Hepatocyte (in vitro differentiated cells): ENCODE results near the gene ELOVL5. TPM values are rescaled to one million over a fixed set of nuclear protein-coding genes. Genes with fewer than 3 reads are reported as not detected.

ENCODE experiments used
- DNase-seq: peaks from one replicate; pipeline ENCODE4 v3.0.0-alpha.2; 2016; ENCODE audit warnings: low spot score
- H2AFZ ChIP-seq: fragments of 200-600 bp; sonication (generic); 2 replicates; pipeline ENCODE4 v1.6.0; 2016; ENCODE audit warnings: antibody characterized with exemption, mild to moderate bottlenecking
- H3K27ac ChIP-seq: fragments of 200-600 bp; sonication (generic); 2 replicates; pipeline ENCODE4 v1.5.1; 2016; ENCODE audit warnings: mild to moderate bottlenecking
- H3K27me3 ChIP-seq: fragments of 200-600 bp; sonication (generic); 2 replicates; pipeline ENCODE4 v1.6.1; 2016
- H3K36me3 ChIP-seq: fragments of 200-600 bp; sonication (generic); replicated peaks from 2 replicates; pipeline ENCODE4 v1.5.1; 2016; ENCODE audit warnings: low read depth; ENCODE audit not compliant: insufficient read depth
- H3K4me1 ChIP-seq: fragments of 200-600 bp; sonication (generic); 2 replicates; pipeline ENCODE4 v1.5.1; 2016; ENCODE audit warnings: mild to moderate bottlenecking, moderate library complexity; ENCODE audit not compliant: insufficient read depth
- H3K4me2 ChIP-seq: fragments of 200-600 bp; sonication (generic); 2 replicates; pipeline ENCODE4 v1.6.0; 2016
- H3K4me3 ChIP-seq: fragments of 200-600 bp; sonication (generic); 2 replicates; pipeline ENCODE4 v1.5.1; 2016; ENCODE audit warnings: mild to moderate bottlenecking
- H3K79me2 ChIP-seq: fragments of 200-600 bp; sonication (generic); 2 replicates; pipeline ENCODE4 v1.6.0; 2017; ENCODE audit warnings: mild to moderate bottlenecking
- H3K9me2 ChIP-seq: fragments of 200-600 bp; sonication (generic); replicated peaks from 2 replicates; pipeline ENCODE4 v1.6.0; 2017; ENCODE audit warnings: mild to moderate bottlenecking; ENCODE audit not compliant: insufficient read depth
- H3K9me3 ChIP-seq: fragments of 200-600 bp; sonication (generic); 2 replicates; pipeline ENCODE4 v1.5.1; 2016; ENCODE audit warnings: low read depth, mild to moderate bottlenecking
- H4K20me1 ChIP-seq: fragments of 200-600 bp; sonication (generic); 2 replicates; pipeline ENCODE4 v1.6.0; 2016; ENCODE audit warnings: mild to moderate bottlenecking; ENCODE audit not compliant: insufficient read depth, poor library complexity, severe bottlenecking
- CTCF ChIP-seq: fragments of 200-600 bp; sonication (generic); IDR thresholded peaks from 2 replicates; pipeline ENCODE4 v1.5.1; 2016; ENCODE audit warnings: antibody characterized with exemption, mild to moderate bottlenecking; ENCODE audit not compliant: poor library complexity
- EZH2 ChIP-seq: fragments of 200-600 bp; sonication (generic); IDR thresholded peaks from 2 replicates; pipeline ENCODE4 v1.6.1; 2016; ENCODE audit warnings: antibody characterized with exemption, mild to moderate bottlenecking, borderline replicate concordance
- EZH2phosphoT487 ChIP-seq: fragments of 200-600 bp; sonication (generic); IDR thresholded peaks from one replicate; pipeline ENCODE4 v1.6.1; 2018; ENCODE audit warnings: antibody characterized with exemption, mild to moderate bottlenecking, low read depth, moderate library complexity; ENCODE audit not compliant: unreplicated experiment, severe bottlenecking
- WGBS: methylation state at CpG from one replicate; pipeline ENCODE4 v1.1.6; 2016; ENCODE audit warnings: low lambda C conversion rate; ENCODE audit errors: missing lambda C conversion rate; 5-methylcytosine and 5-hydroxymethylcytosine counted together
- polyA plus RNA-seq: library from polyadenylated mRNA; unstranded; fragments of >200 nt; fragmentation: Nextera tagmentation; extraction: Ambion mirVana; gene quantifications from 2 replicates; pipeline ENCODE4 v1.2.1, GENCODE V29; 2016
- total RNA-seq: library from RNA; depleted of rRNA; stranded (reverse); fragments of >200 nt; gene quantifications from 2 replicates; pipeline ENCODE4 v1.2.3, GENCODE V29; 2014

Gene ELOVL5
- total and polyA plus RNA-seq, 2 experiments from 2014 or later = 144 to 156 TPM

- Histone ChIP-seq H3K27me3 (no peaks in the 10 kb centered on the region), H3K27ac (no peak overlapping the region), H3K9me2 (no peaks in the 10 kb centered on the region), H2AFZ (no peak overlapping the region), H3K4me3 (no peak overlapping the region), H3K4me2 (no peak overlapping the region), H3K36me3 (no peaks in the 10 kb centered on the region), H4K20me1 (no peaks in the 10 kb centered on the region), H3K9me3 (no peaks in the 10 kb centered on the region), H3K4me1 (peaks cover under 1% of the 10 kb centered on the region), H3K79me2 (no peaks in the 10 kb centered on the region)
- no peak for TF ChIP-seq EZH2phosphoT487
- no peak for TF ChIP-seq EZH2
- TF ChIP-seq CTCF = no peak
- 95% methylated on average over 2 of the region's 2 CpGs for WGBS
- DNase-seq = no peak
These were observed 108.0 kb downstream of the ELOVL5 start for GRCh38 chr6:53240761-53241160.

DNA sequence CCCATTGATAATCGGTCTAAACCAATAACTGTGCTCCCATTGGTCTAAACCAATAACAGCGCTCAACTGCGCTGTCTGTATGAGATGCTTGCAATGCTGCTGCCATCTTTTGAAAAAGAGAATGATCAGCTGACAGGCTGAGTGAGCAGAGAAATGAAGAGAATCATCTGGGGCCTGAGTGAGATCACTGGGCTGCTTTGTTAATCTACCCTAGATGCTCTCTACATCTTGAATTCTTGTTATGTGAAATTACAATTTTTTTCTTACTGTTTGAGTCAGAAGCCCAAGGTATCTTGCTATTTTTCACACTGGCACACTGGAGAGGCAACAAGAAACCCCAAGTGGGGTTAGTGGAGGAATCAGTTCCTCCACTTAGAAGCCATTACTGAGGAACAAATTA, 108.6 kb downstream of the ELOVL5 start:
- Histone ChIP-seq H4K20me1 (no peaks in the 10 kb centered on the region), H3K27ac (no peak overlapping the region), H3K4me2 (no peak overlapping the region), H3K79me2 (no peaks in the 10 kb centered on the region), H3K9me2 (no peaks in the 10 kb centered on the region), H2AFZ (no peak overlapping the region), H3K9me3 (no peaks in the 10 kb centered on the region), H3K36me3 (no peaks in the 10 kb centered on the region), H3K27me3 (no peaks in the 10 kb centered on the region), H3K4me3 (no peak overlapping the region), H3K4me1 (no peaks in the 10 kb centered on the region)
- 98% methylated on average over 3 of the region's 3 CpGs for WGBS
- no peak for TF ChIP-seq EZH2phosphoT487
- no peak for TF ChIP-seq CTCF
- TF ChIP-seq EZH2 = no peak
- no peak for DNase-seq

DNA sequence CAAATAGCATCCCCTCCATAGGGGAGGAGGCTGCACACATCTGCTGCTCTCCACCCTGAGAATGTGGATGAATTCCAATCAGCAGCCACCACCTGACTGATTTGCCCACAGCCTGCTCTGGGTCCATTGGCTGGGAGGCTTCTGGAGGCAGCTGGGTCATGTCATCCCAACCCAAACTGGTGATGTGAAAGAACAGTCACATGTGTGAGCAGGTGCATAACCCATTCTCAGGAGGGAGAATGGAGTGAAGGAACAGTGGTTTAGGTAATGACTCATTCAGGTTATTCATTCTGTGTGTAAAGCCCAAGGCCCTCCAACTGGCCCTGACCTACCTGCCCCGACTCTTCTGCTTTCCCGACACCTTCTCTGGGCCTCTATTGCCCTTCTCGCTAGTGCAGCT, 109.2 kb downstream of the ELOVL5 start:
- no peak overlapping the region for H3K4me3 ChIP-seq
- no peak overlapping the region for H3K4me2 ChIP-seq
- DNase-seq = no peak
- H3K9me2 ChIP-seq = no peaks in the 10 kb centered on the region
- no peaks in the 10 kb centered on the region for H3K27me3 ChIP-seq
- WGBS = 94% methylated on average over 3 of the region's 3 CpGs
- H3K36me3 ChIP-seq = no peaks in the 10 kb centered on the region
- H3K9me3 ChIP-seq = no peaks in the 10 kb centered on the region
- no peak overlapping the region for H3K27ac ChIP-seq
- H3K4me1 ChIP-seq = no peaks in the 10 kb centered on the region
- TF ChIP-seq CTCF (no peak), EZH2 (no peak), EZH2phosphoT487 (no peak)
- H2AFZ ChIP-seq = no peak overlapping the region
- no peaks in the 10 kb centered on the region for H4K20me1 ChIP-seq
- H3K79me2 ChIP-seq = no peaks in the 10 kb centered on the region

GRCh38 chr6:53238311-53238710, 110.4 kb downstream of the ELOVL5 start:
- DNase-seq = no peak
- Histone ChIP-seq H3K9me3 (no peaks in the 10 kb centered on the region), H3K36me3 (no peaks in the 10 kb centered on the region), H4K20me1 (no peaks in the 10 kb centered on the region), H3K27me3 (no peaks in the 10 kb centered on the region), H3K4me2 (no peak overlapping the region), H3K9me2 (no peaks in the 10 kb centered on the region), H3K4me3 (no peak overlapping the region), H2AFZ (no peak overlapping the region), H3K27ac (no peak overlapping the region), H3K4me1 (no peaks in the 10 kb centered on the region), H3K79me2 (no peaks in the 10 kb centered on the region)
- TF ChIP-seq EZH2 (no peak), CTCF (no peak), EZH2phosphoT487 (no peak)
- 72% methylated on average over 3 of the region's 3 CpGs for WGBS
